Left renal pelvis (tissue), 4 donors: ENCODE measurements around the gene DYRK3. TPM values are rescaled to one million over a fixed set of nuclear protein-coding genes. Genes with fewer than 3 reads are reported as not detected.

ENCODE experiments used
- DNase-seq, 4 donors: peaks; one replicate each; pipeline ENCODE4 v3.0.0-alpha.2; 2013; ENCODE audit warnings: low read depth in 4 of 4, low spot score in 3 of 4
- polyA plus RNA-seq, 4 donors: library from polyadenylated mRNA; unstranded; fragments of 120-200 nt; gene quantifications; one replicate each; pipeline ENCODE4 v1.2.1, GENCODE V29; 2013; ENCODE audit not compliant: insufficient read length in 4 of 4

The DYRK3 gene
- polyA plus RNA-seq, 4 donors, result 5.9 to 8.7 (median 8.3) TPM

- DNase-seq, result no peak
Observed at GRCh38 chr1:206658264-206658980, 23.1 kb downstream of the DYRK3 start.

- no peak for DNase-seq
Observed at GRCh38 chr1:206658981-206659273, 23.6 kb downstream of the DYRK3 start.

GRCh38 chr1:206660136-206660535 is 24.8 kb downstream of the DYRK3 start:
- DNase-seq, result no peak

GRCh38 chr1:206661161-206661820 is 26.0 kb downstream of the DYRK3 start:
- DNase-seq, result no peak

- DNase-seq, result no peak
Observed at GRCh38 chr1:206662396-206663092, 27.2 kb downstream of the DYRK3 start.

- no peak for DNase-seq
Observed at GRCh38 chr1:206663362-206663761, 28.0 kb downstream of the DYRK3 start.

- no peak for DNase-seq
Observed at GRCh38 chr1:206663832-206664652, 28.7 kb downstream of the DYRK3 start.

- no peak for DNase-seq
Observed at GRCh38 chr1:206664740-206665139, 29.4 kb downstream of the DYRK3 start.

- no peak for DNase-seq
Observed at GRCh38 chr1:206666031-206666561, 30.8 kb downstream of the DYRK3 start.

GRCh38 chr1:206666954-206667665 is 31.8 kb downstream of the DYRK3 start:
- no peak for DNase-seq

- DNase-seq, result no peak
Observed at GRCh38 chr1:206668351-206668750, 33.0 kb downstream of the DYRK3 start.

- DNase-seq, result no peak
Observed at GRCh38 chr1:206668874-206669410, 33.6 kb downstream of the DYRK3 start.

GRCh38 chr1:206672011-206672688 is 36.8 kb downstream of the DYRK3 start:
- DNase-seq, result no peak

GRCh38 chr1:206672844-206673758 is 37.8 kb downstream of the DYRK3 start:
- no peak for DNase-seq

GRCh38 chr1:206674236-206674635 is 38.9 kb downstream of the DYRK3 start:
- DNase-seq, result no peak

- no peak for DNase-seq
Observed at GRCh38 chr1:206674745-206675175, 39.4 kb downstream of the DYRK3 start.

GRCh38 chr1:206676499-206676898 is 41.2 kb downstream of the DYRK3 start:
- DNase-seq, result no peak

- no peak for DNase-seq
Observed at GRCh38 chr1:206678490-206678889, 43.2 kb downstream of the DYRK3 start.
